NOMO-1 treated with dmso at 0.1 percent for 144 hours (cell line): ENCODE measurements around the gene VIPR1.
"Not testable (repeated sequence)": the region's sequence is repeated elsewhere in the genome, so short reads cannot be mapped to it uniquely, and the experiment has no call there.

ENCODE experiments used
- DNase-seq: peaks from one replicate; lab custom pipeline; 2025; ENCODE audit not compliant: unreplicated experiment; lab: John Stamatoyannopoulos, UW

VIPR1 gene

DNA sequence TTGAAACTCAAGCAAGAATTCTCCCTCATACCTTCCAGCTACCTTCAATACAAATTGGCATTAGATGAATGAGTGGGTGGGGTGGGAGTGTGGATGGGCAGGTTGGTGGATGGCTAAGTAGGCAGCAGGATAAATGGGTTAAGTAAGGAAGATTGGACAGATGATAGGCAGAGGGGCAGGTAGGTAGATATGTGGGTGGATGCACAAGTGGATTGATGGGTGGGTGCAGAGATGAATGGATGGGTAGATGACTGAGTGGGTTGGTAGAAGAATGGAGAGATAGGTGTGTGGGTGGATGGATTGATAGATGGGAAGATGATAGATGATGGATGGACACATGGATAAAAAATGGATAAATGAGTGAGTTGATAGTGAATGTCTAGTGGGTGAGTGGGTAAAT lies 27.6 kb downstream of the VIPR1 start:
- DNase-seq: no peak

DNA sequence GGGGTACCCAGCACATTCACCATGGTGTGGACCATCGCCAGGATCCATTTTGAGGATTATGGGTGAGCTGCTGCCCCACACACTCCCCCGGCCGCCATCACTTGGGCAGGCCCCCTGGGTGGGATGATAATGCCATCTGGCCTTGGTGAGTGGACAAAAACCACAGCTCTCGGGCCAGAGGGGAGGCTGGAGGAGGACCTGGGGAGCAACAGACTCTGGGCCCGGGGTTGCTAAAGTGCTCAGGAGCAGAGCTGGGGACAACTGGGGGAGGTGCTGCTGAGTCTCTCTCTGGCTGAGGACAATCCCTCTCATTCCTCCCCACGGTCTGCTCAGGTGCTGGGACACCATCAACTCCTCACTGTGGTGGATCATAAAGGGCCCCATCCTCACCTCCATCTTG lies 29.0 kb downstream of the VIPR1 start:
- no peak for DNase-seq

DNA sequence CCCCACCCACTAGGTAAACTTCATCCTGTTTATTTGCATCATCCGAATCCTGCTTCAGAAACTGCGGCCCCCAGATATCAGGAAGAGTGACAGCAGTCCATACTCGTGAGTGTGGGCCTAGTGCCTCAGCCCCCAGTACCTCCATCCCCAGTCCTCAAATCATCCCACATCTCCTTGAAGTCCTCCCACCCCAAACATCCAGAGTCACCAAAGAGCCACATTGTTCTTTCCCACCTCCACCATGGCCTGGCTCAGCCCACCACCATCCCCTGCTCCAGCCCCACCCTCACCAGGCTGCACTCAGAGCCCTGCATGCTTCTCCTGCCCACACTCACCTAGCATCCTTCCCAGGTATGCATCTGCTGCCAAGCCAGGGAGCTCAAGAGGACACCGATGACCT lies 29.8 kb downstream of the VIPR1 start:
- DNase-seq: no peak

DNA sequence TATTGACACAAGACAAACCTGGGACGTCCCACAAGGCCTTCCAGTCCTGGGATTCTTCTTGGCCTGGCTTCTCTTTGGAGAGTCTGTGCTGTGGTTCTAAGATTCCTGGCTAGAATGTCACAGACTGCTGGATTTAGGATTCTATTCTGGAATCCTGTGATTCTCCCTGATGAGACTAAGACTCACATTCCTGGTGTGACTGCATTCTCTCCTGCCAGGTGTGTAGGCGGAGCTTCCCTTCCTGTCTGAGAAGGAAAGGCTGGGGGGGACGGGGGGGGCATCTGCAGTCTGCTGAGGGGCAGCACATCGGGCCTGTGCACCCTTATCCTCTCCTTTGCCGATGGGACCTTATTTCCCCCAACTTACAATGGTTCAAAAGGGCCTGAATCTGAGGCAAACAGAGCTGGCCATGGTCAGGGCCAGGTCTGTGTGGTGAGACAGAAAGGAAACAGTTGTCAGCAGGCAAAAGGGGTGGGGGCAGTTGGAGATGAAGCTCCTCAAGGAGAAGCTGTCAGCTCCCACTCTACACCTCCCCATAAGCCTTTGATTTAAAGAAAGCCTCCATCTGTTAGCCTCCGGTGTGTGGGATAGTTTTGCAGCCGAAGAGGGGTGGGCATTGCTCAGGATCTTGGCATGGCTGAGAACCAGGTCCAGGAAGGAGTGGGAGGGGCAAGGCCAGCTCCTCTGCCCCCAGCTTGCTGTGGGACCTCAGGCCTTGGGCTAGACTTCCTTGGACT lies 30.9 kb downstream of the VIPR1 start:
- no peak for DNase-seq

DNA sequence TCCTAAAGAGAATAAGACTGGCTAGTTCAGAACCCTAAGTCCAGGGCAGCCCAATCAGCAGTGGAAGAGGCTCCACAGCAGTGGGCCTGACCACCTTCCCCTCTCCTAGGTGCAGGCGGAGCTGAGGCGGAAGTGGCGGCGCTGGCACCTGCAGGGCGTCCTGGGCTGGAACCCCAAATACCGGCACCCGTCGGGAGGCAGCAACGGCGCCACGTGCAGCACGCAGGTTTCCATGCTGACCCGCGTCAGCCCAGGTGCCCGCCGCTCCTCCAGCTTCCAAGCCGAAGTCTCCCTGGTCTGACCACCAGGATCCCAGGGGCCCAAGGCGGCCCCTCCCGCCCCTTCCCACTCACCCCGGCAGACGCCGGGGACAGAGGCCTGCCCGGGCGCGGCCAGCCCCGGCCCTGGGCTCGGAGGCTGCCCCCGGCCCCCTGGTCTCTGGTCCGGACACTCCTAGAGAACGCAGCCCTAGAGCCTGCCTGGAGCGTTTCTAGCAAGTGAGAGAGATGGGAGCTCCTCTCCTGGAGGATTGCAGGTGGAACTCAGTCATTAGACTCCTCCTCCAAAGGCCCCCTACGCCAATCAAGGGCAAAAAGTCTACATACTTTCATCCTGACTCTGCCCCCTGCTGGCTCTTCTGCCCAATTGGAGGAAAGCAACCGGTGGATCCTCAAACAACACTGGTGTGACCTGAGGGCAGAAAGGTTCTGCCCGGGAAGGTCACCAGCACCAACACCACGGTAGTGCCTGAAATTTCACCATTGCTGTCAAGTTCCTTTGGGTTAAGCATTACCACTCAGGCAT lies 33.7 kb downstream of the VIPR1 start:
- no peak for DNase-seq

DNA sequence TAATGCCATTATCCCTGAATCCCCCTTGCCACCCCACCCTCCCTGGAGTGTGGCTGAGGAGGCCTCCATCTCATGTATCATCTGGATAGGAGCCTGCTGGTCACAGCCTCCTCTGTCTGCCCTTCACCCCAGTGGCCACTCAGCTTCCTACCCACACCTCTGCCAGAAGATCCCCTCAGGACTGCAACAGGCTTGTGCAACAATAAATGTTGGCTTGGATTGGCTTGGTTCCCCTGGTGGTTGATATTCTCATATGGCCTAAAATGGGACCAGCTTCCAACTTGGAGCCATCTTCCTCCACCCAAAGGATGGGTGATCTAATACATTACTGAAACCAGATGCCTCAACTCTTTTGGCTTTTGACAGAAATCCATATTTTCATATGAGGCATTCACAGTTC lies 34.9 kb downstream of the VIPR1 start:
- no peak for DNase-seq

DNA sequence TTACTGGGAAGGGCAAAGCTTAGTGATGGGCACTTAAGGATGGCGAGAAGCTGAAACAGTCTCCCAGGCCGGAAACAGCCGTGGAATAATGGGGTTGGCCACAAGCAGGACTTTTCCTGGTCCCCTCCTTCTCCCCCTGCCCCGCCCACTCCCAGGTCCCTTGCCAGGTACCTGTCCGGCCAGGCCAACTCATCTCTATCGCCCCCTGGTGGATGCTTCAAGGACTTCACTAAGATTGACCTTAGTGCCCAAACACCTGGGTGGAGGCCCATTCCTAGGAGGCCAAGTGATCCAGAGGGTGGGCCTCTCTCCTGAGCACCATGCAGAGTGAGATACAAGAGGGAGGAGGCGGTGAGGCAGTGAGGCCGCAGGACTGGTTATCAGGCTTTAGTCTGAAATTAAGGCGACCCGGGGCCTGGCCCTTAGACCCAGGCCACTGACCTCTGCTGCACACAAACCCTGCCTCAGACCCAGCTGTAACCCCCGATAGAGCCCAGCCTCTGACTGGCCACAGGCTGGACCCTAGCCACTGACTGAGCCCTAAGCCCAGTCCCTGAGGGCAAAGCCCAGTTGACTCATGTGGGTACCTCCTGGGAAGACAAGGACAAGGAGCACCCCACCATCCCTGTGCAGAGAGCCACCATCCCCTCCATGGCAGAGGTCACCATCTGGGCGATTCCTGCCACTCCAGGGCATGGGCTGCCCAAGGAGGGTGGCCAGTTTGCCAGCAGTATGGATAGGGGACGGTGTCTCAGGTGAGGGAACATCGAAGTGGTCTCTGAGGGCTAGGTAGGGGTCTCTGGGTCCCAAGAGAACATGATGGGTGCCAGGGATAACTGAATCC lies 37.6 kb downstream of the VIPR1 start:
- no peak for DNase-seq

DNA sequence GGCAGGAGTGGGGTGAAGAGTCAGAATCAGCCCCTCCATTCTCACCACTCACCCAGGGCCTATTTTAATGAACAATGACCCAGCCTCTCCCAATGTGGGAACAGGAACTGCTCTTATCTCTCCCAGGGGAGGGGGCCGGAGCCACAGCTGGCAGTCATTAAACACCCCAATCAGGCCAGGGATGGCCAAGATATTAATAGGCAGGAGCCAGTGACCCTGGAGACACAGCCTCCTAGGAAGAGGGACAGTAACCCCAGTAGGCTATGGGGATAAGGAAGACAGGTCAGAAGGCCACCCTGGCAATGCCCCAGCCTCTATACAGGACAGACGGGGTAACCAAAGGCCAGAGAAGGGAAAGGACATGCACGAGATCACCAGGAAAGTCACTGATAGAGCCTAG lies 38.6 kb downstream of the VIPR1 start:
- no peak for DNase-seq

DNA sequence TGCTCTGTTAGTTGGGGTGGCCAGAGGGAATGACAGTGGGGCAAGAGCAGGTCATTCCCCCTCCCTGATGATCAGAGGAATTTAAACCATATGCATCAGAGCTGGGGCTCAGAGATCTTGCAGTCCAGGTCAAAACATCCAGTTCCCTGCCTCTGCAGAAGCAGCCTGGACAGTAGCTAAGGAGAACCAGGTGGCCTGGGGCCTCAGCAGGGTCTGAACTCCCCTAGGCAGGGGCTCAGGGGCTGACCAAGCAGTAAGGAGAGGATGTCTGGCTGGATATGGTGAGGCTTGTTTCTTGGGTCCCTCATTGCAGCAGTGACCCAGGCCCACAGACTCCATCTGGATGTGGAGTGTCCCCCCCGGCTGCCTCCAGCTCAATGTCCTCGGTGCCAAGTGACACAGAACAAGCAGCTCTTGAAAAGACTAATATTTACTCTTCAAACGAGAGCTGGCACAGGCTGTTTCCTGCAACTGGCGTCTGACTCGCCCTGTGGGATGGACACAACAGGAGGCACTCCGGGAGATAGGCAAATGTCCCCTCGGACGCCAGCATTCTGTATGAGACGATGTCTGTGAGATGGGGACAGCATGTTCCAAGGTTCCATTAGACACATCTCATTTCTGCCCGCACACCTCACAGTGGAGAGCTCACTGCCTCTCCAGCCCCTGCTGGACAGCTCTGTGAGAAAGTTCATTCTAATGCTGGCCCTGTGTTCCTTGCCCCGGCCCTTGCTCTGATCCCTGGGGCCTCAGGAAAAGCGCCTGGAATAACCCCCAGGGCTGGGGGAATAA lies 42.2 kb downstream of the VIPR1 start:
- DNase-seq: no peak

DNA sequence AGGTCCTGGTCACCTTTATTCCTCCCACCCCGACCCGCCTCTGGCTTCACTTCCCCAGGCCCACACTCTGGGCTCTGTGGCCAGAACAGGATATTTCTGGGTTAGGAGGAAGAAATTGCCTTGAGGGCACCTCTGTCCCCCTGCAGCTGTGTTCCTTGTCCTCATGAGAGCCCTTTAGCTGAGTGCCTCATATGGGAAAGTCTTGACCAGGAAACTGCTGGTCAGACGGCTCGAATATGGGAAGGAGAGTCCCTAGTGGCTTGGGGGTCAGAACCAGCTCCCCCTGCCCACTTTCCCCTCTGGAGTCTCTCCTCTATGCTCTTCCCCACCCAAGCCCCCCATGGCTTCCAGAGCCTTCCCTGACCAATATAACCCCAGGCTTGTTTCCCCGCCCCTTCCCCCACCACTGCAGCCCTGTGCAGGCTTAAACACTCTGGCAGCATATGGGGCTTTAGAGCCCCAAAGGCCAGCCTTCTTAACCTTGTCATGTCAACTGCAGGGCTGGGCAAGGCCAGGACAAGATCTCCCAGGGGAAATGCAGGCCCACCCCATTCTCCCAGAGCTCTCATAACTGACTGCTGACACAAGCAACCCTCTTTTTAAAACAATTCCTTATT lies 42.9 kb downstream of the VIPR1 start:
- DNase-seq: no peak

DNA sequence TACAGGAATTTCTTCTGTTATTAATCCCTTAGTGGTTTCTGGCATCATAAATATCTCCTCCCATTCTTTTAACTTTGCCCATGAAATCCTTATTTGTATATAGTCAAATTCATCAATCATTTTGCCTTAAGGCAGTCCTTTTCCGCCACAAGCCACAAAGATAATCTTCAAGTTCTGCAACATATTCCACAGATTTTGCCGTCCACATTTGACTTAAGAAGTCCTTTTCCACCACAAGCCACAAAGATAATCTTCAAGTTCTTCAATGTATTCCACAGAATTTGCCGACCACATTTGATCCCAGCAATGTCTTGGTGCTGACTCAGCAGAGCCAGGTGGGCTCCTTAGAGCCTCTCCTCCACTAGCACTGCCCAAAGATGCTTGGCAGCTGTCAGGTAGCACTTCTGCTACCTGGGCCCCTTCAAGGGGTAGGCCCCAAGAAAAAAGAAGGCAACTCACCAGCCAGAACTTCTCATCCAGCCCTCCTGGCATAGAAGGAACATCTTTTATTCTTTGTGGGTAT lies 44.3 kb downstream of the VIPR1 start:
- no peak for DNase-seq

DNA sequence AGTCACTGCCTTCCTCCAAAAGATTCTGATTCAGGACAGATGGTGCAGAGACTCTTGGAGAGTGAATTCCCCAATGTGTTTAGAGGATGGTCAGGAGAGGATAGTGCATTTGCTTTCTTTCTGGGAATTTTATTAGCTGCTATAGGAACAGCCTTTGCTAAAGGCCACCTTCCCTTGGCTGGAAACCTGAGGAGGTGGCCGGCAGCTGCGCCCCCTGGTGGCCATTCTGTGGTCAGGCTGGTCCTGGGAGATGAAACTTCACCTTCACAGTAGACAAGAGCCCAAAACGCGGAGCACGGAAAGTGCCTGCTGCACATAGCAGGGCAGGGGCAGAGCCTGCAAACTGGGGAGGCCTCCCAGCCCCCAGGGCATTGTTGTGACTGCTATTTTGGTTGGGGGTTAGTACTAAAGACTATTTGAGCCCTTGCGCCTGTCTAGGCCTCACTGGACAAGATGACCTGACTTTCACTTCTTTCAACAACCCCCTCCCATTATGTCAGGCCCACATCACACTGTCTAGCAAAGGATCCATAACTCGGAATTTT lies 45.0 kb downstream of the VIPR1 start:
- DNase-seq: peak; percentile 11

DNA sequence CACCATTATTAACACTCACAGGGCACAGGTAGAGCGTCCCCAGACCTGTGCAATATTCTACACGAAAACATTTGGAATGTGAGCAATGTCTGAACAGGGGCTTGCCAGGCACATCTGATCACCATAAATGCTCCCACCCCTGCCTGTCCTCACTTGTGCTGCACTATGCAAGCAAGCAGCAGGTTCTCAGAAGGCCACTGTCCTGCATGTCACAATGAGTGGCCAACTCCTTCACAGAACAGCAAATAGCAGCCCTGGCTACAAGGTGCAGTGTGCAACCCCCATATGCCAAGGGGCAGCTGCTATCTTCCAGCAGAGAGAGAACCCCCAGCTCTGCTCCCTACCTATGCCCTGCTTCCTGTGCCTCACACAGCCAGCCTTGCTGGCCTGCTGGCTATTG lies 46.7 kb downstream of the VIPR1 start:
- no peak for DNase-seq

DNA sequence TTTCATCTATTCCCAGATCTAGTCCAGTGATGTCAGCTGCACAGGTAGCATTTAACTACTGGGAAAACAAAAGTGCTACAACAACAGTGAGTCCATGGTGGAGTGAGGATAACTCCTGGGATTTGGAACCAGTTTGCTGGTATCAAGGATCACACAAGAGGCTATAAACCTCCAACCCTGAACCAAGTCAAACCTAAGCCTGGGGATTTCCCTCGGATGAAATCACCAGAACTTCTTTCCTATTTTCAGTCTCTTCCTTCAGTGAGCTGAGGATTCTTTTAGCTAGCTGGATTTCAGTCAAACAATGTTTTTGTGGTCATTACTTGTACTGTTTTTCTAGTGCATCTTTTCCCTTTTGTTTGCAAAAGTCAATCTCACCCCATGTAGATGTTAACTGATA lies 47.8 kb downstream of the VIPR1 start:
- DNase-seq: no peak

DNA sequence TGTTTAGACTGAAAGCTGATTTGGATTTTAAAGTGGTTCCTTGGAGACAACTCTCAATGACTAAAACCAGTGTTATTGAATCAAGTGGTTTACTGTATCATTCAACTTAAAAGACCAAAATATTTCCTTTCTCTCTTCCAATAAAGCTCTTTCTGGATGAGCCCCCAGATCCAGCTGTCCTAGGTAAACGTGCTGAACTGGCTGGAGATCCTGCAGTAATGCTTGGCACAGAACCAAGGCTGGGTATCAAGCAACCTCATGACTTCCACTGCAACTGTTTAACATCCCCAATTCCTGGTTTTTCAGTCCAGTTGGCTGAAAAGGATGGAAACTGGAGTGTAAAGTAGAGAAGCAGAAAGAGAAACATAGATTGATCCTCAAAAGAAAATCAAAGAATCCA lies 50.4 kb downstream of the VIPR1 start:
- DNase-seq: no peak

DNA sequence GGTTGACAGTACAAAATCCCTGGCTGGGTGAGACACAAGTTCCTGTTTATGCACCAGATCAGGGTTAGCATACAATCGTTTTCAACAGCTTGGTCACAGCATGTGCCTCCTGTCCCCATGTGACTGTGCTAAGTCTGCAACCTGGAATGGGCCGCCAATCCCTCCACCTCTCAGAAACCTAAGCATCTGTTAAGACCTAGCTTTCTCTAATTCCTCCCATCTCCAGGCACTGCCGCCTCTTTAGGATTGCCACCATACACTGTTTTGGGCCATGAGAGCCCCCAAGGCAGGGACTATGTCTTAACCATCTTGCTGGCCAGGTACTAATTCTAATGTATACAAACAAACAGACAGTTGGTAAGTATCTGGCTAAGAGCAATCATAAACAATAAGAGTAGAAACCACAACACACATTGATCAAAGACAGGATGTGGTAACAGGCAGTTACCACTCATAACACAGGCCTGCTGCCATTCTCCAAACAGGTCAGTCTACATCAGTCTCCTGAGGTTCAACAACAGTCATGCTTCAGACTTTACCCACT lies 53.7 kb downstream of the VIPR1 start:
- no peak for DNase-seq

DNA sequence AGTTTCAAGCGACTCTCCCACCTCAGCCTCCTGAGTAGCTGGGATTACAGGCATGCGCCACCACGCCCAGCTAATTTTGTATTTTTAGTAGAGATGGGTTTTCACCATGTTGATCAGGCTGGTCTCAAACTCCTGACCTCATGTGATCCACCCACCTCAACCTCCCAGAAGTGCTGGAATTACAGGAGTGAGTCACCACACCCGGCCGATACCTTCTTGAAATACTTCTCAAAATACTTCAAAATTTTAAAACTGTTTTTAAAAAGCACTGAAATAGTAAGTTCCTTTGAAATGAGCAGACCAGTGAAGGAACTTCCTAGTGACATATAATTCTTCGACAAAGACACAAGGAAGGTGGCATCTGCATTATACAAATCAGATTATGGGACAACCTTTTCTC lies 54.4 kb downstream of the VIPR1 start:
- not testable (repeated sequence) for DNase-seq

DNA sequence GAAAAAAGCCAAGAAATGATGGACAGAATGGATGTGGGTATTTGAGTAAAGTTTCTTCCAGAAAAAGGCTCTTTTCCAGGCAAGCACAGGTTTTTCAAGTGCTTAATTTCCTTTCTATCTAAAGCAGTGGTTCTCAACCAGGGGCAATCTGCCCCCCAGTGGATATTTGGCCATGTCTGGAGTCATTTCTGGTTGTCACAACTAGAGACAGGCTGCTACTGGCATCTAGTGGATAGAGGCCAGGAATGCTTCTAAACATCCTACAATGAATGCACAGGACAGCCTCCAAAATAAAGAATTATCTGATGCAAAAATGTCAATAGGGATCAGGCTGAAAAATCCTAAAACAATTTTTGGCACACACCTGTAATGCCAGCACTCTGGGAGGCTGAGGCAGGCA lies 55.4 kb downstream of the VIPR1 start:
- no peak for DNase-seq

DNA sequence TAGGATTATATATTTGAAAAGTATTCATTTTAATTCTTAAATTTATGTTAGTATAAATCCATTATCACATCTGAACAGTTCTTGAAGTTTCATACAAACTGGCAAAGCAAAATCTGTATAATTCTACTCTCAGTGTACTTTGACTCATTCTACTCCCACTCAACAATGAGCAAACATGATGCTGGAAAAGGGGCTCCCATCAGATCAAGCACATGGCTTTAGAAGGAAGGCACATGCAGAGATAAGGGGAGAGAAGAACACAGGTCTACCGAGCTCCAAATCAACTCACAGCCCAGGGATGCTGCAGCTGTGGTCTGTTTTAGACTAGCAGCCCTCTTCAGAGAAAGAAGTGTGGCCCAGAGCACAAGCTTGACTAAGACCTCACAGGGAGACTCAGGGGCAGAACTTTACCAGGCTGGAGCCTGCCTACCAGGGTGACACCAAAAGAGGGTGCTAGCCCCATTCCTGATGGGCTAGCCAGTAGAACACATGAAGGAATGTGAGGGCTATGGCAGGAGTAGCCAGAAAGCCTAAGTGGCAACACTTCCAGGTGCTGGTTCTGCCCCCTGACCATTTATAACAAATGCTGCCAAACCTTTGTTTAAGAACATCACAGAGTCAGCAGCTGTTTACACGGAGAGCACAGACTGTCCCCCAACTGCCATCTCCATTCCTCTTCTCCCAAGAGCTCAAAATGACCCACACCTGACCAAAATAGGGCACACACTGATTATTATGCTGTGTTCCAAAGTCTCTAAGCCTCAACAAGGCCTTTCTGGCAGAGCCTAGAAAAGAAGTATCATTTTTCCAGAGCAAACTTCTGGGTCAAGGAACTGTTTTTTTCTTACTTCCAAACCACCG lies 59.8 kb downstream of the VIPR1 start:
- no peak for DNase-seq
